Spleen (tissue), 11 donors: ENCODE data around the gene LRRC30. TPM values are rescaled to one million over a fixed set of nuclear protein-coding genes. Genes with fewer than 3 reads are reported as not detected.

Experiments used
- DNase-seq: peaks from one replicate; pipeline ENCODE4 v3.0.0-alpha.2; 2020
- H3K27ac ChIP-seq, 8 donors: fragments of 200-600 bp; sonication (generic) in 7 of 8; 1 replicate in 4 of 8; 2 replicates in 4 of 8; pipeline versions ENCODE4 v1.5.0 to v1.8.0; 2016 to 2021; ENCODE audit warnings: inconsistent platforms in 4 of 8, mild to moderate bottlenecking in 4 of 8, moderate library complexity in 1 of 8
- H3K27me3 ChIP-seq, 7 donors: fragments of 200-600 bp; sonication (generic) in 6 of 7; replicated peaks in 1 of 7; 1 replicate in 4 of 7; 2 replicates in 3 of 7; pipeline versions ENCODE4 v1.5.0 to v1.8.0; 2016 to 2021; ENCODE audit warnings: inconsistent platforms in 3 of 7, mild to moderate bottlenecking in 1 of 7
- H3K36me3 ChIP-seq, 6 donors: fragments of 200-600 bp; sonication (generic) in 5 of 6; 1 replicate in 4 of 6; 2 replicates in 2 of 6; pipeline versions ENCODE4 v1.5.0 to v1.8.0; 2016 to 2021; ENCODE audit warnings: inconsistent platforms in 2 of 6
- H3K4me1 ChIP-seq, 6 donors: fragments of 200-600 bp; sonication (generic) in 5 of 6; 1 replicate in 3 of 6; 2 replicates in 3 of 6; pipeline versions ENCODE4 v1.5.0 to v1.8.0; 2016 to 2021; ENCODE audit warnings: inconsistent platforms in 3 of 6
- H3K4me3 ChIP-seq, 8 donors: fragments of 200-600 bp; sonication (generic) in 7 of 8; 1 replicate in 4 of 8; 2 replicates in 4 of 8; pipeline versions ENCODE4 v1.5.0 to v1.8.0; 2016 to 2021; ENCODE audit warnings: inconsistent platforms in 4 of 8, mild to moderate bottlenecking in 4 of 8, moderate library complexity in 2 of 8
- H3K9me3 ChIP-seq, 8 donors: fragments of 200-600 bp; sonication (generic) in 7 of 8; 1 replicate in 4 of 8; 2 replicates in 4 of 8; pipeline versions ENCODE4 v1.5.0 to v1.8.0; 2016 to 2021; ENCODE audit warnings: inconsistent platforms in 4 of 8
- POLR2A ChIP-seq, 3 donors: fragments of 450-650 bp; IDR thresholded peaks; one replicate each; pipeline ENCODE4 v1.5.1; 2017; ENCODE audit warnings: antibody characterized with exemption in 3 of 3, mild to moderate bottlenecking in 1 of 3
- POLR2AphosphoS5 ChIP-seq, 3 donors: sonication (generic); formaldehyde crosslinking; IDR thresholded peaks; one replicate each; pipeline ENCODE4 v1.5.1; 2017; ENCODE audit warnings: antibody characterized with exemption in 3 of 3
- WGBS, 5 donors: extraction: QIAGEN DNeasy Blood & Tissue Kit in 3 of 5; methylation state at CpG; one replicate each; pipeline versions ENCODE4 v1.1.5 to v1.1.7; 2013 to 2018; 5-methylcytosine and 5-hydroxymethylcytosine counted together
- intact Hi-C: fragments of 100-400 bp; cut with DNase I; formaldehyde crosslinking; loops from one replicate; pipeline ENCODE4 v1.15.0; 2023; ENCODE audit warnings: low total_unique reads
- polyA plus RNA-seq, 3 donors: library from polyadenylated mRNA; stranded (reverse); fragments of 200-250 nt; gene quantifications; one replicate each; pipeline ENCODE4 v1.2.1, GENCODE V29; 2013
- total RNA-seq, 7 donors: library from RNA; depleted of rRNA in 3 of 7; stranded (reverse); fragments of >200 nt in 3 of 7; fragmentation: NEBNext Ultra II Directional in 4 of 7; extraction: Animal tissue kit (Norgen Biotek cat#: 25700) in 4 of 7; gene quantifications; one replicate each; pipeline versions ENCODE4 v1.1.0 to v1.2.1, GENCODE V29; 2016 to 2021
- TF ChIP-seq, protein P1 (sequence below), 11 experiments: fragments of 200-600 bp in 7 of 11; fragments of 450-650 bp in 4 of 11; sonication (generic) in 4 of 11; IDR thresholded peaks in 8 of 11; conservative IDR thresholded peaks in 3 of 11; 1 replicate in 7 of 11; 2 replicates in 4 of 11; pipeline versions ENCODE4 v1.4.0 to v1.8.0; 2016 to 2021; ENCODE audit warnings: antibody characterized with exemption in 11 of 11, inconsistent platforms in 4 of 11, mild to moderate bottlenecking in 1 of 11
- donor health status: healthy with polysubstance abuse.
- donor health status: DM: no; HTN: no; CAD: no; lungs with moderate emphysema.
- donor health status: DM: no; HTN: no; CAD: no.
- donor health status: Bipolar disorder and iron deficiency.
- donor health status: healthy.
- donor health status: DM: no; HTN: no; CAD: no.
- donor health status: DM: yes; HTN: yes; CAD: no.

LRRC30 gene
- total and polyA plus RNA-seq, 10 donors = not detected

DNA sequence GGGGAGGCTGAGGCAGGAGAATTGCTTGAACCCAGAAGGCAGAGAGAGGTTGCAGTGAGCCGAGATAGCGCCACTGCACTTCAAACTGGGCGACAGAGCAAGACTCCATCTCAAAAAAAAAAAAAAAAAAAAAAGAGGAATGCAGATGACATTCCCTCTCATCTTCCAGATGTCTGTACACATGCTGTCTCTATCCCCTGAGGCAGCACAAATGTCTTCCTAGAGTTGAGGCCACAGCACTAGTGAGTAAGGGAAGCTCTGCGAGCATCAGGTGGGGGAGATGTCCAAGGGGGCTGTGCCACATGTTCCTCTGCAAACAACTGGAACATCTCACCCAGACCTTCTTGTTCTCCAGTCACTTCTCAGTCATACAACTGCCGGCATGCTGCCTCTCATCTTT, 35.6 kb upstream of the LRRC30 start:
- WGBS, 5 donors = 86 to 96% (median 89%) methylated on average over 5 of the region's 5 CpGs
- no peaks in the 10 kb centered on the region for H3K4me1 ChIP-seq
- no peak overlapping the region for H3K27ac ChIP-seq
- no peaks in the 10 kb centered on the region for H3K36me3 ChIP-seq
- intact Hi-C loops = no loop called here
- no peak for DNase-seq
- H3K9me3 ChIP-seq = no peaks in the 10 kb centered on the region
- no peak overlapping the region for H3K4me3 ChIP-seq
- TF ChIP-seq, protein P1, sequence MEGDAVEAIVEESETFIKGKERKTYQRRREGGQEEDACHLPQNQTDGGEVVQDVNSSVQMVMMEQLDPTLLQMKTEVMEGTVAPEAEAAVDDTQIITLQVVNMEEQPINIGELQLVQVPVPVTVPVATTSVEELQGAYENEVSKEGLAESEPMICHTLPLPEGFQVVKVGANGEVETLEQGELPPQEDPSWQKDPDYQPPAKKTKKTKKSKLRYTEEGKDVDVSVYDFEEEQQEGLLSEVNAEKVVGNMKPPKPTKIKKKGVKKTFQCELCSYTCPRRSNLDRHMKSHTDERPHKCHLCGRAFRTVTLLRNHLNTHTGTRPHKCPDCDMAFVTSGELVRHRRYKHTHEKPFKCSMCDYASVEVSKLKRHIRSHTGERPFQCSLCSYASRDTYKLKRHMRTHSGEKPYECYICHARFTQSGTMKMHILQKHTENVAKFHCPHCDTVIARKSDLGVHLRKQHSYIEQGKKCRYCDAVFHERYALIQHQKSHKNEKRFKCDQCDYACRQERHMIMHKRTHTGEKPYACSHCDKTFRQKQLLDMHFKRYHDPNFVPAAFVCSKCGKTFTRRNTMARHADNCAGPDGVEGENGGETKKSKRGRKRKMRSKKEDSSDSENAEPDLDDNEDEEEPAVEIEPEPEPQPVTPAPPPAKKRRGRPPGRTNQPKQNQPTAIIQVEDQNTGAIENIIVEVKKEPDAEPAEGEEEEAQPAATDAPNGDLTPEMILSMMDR (IDR thresholded peaks at IDR 0.05 in 8 of 11, conservative IDR thresholded peaks at IDR 0.05 in 3 of 11) = no peak
- TF ChIP-seq POLR2AphosphoS5 (IDR thresholded peaks at IDR 0.05) (no peak), POLR2A (IDR thresholded peaks at IDR 0.05) (no peak)
- H3K27me3 ChIP-seq = no peaks in the 10 kb centered on the region

DNA sequence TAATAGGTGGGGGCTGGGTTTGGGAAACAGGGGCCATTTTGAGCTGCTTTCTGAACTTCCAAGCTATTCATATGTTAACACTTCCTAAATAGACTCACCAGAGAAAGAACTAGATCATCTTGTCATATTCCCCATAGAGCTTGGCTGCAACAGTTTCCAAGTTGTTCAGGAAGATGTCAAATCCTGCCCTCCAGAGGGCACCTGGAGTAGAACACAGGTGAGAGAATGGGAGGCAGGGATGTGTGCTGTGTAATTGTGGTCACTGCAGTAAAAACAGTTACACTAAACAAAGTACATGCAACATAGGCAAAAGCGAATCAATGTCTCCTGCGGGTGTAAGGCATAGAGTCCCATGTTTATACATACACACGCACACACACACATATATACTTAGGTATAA, 34.5 kb upstream of the LRRC30 start:
- H3K9me3 ChIP-seq = no peaks in the 10 kb centered on the region
- no peak for DNase-seq
- no peaks in the 10 kb centered on the region for H3K4me1 ChIP-seq
- TF ChIP-seq, protein P1 (IDR thresholded peaks at IDR 0.05 in 8 of 11, conservative IDR thresholded peaks at IDR 0.05 in 3 of 11) = no peak
- TF ChIP-seq POLR2A (IDR thresholded peaks at IDR 0.05) = no peak
- no peak for TF ChIP-seq POLR2AphosphoS5 (IDR thresholded peaks at IDR 0.05)
- H3K36me3 ChIP-seq = no peaks in the 10 kb centered on the region
- H3K27ac ChIP-seq = no peak overlapping the region
- intact Hi-C loops = no loop called here
- no peaks in the 10 kb centered on the region for H3K27me3 ChIP-seq
- 90 to 98% (median 95%) methylated on average over 3 of the region's 3 CpGs for WGBS, 5 donors
- no peak overlapping the region for H3K4me3 ChIP-seq

DNA sequence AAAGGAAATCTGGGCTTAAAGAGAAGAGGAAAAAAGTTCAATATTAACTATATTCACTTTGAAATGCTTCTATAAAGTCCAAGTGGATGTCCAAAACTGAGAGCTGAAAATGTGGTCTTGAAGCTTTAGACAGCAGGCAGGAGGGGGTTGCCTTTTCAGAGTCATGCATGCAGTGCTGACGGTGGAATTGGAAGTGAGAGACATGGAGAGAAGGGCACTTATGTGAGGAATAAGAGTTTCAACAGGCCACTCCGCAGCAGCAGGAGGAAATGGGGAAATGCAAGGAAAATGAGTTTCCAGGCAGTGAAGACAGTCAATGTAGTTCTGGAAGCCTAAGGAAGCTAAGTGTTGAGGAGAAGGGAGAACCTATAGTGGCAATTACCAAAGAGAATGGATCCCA, 33.0 kb upstream of the LRRC30 start:
- intact Hi-C loops = no loop called here
- TF ChIP-seq POLR2AphosphoS5 (IDR thresholded peaks at IDR 0.05) = no peak
- Histone ChIP-seq H3K27me3 (no peaks in the 10 kb centered on the region), H3K4me3 (no peak overlapping the region), H3K27ac (no peak overlapping the region), H3K4me1 (no peaks in the 10 kb centered on the region), H3K36me3 (no peaks in the 10 kb centered on the region), H3K9me3 (no peaks in the 10 kb centered on the region)
- 77 to 92% (median 78%) methylated on average over 2 of the region's 2 CpGs for WGBS, 5 donors
- no peak for DNase-seq

DNA sequence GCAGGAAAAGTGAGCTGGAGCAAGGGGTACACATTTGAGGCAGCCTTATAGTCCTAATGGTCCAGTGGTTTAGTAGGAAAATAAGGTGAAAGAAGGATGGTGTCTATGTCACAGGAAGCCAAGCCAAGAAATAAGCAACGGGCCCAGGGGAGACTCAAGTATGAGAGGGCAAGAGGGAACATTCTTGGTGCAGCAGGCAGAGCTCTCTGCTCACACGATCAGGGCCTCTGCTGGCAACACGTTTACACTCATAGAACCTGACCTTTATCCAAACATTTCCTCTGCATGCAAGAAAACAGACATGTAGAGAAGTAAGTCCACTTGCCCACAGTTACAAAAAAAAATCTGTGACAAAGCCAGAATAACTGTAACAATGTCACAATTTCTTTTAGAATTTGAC, 32.6 kb upstream of the LRRC30 start:
- no peaks in the 10 kb centered on the region for H3K36me3 ChIP-seq
- intact Hi-C loops = no loop called here
- WGBS, 5 donors = 60 to 86% (median 74%) methylated on average over 3 of the region's 3 CpGs
- H3K27ac ChIP-seq = no peak overlapping the region
- no peaks in the 10 kb centered on the region for H3K4me1 ChIP-seq
- DNase-seq = no peak
- H3K27me3 ChIP-seq = no peaks in the 10 kb centered on the region
- TF ChIP-seq, protein P1 (IDR thresholded peaks at IDR 0.05 in 8 of 11, conservative IDR thresholded peaks at IDR 0.05 in 3 of 11) = no peak
- TF ChIP-seq POLR2AphosphoS5 (IDR thresholded peaks at IDR 0.05) (no peak), POLR2A (IDR thresholded peaks at IDR 0.05) (no peak)
- no peaks in the 10 kb centered on the region for H3K9me3 ChIP-seq
- no peak overlapping the region for H3K4me3 ChIP-seq

DNA sequence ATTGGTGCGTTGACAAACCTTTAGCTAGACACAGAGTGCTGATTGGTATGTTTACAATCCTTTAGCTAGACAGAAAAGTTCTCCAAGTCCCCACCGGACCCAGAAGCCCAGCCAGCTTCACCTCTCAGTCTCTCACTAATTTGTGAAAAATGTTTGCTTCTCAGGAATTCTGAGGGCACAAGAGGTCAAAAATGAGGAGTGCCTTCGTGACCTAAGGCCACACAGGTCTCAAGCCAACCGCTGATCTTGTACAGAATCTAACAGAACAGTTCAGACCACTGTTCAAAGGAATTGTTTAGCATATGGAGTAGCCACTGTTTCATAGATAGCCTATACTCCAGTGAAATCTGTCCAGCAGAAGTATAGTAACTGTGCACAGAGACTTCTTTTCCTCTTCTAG, 29.8 kb upstream of the LRRC30 start:
- 84 to 93% (median 85%) methylated on average over 4 of the region's 4 CpGs for WGBS, 5 donors
- H3K27me3 ChIP-seq = no peaks in the 10 kb centered on the region
- no peak overlapping the region for H3K4me3 ChIP-seq
- TF ChIP-seq, protein P1 (IDR thresholded peaks at IDR 0.05 in 8 of 11, conservative IDR thresholded peaks at IDR 0.05 in 3 of 11) = no peak
- no peak for TF ChIP-seq POLR2A (IDR thresholded peaks at IDR 0.05)
- no peak for TF ChIP-seq POLR2AphosphoS5 (IDR thresholded peaks at IDR 0.05)
- H3K4me1 ChIP-seq = peaks cover 0 to 2% (median 0%) of the 10 kb centered on the region in 6 donors
- H3K36me3 ChIP-seq = no peaks in the 10 kb centered on the region
- no peak for DNase-seq
- no peak overlapping the region for H3K27ac ChIP-seq
- H3K9me3 ChIP-seq = no peaks in the 10 kb centered on the region
- intact Hi-C loops = no loop called here
